ENCODE data around the gene INF2.

GRCh38 chr14:104661086-104661485 lies 28.3 kb upstream of the INF2 start:
- TF ChIP-seq TAF1 (IDR thresholded peaks at IDR 0.05; ENCODE audit: low read depth) (no peak), EP300 (IDR thresholded peaks at IDR 0.05; ENCODE audit: borderline replicate concordance) (no peak), CEBPB (IDR thresholded peaks at IDR 0.05) (no peak), ZBTB7A (IDR thresholded peaks at IDR 0.05; ENCODE audit: low read depth) (no peak), NFIC (IDR thresholded peaks at IDR 0.05) (no peak), YY1 (IDR thresholded peaks at IDR 0.05; ENCODE audit: low read depth) (no peak), USF1 (IDR thresholded peaks at IDR 0.05) (no peak), RAD21 (IDR thresholded peaks at IDR 0.05; ENCODE audit: low read depth) (no peak), CREB1 (IDR thresholded peaks at IDR 0.05; ENCODE audit: low read depth) (no peak)
- TF ChIP-seq, protein P1, sequence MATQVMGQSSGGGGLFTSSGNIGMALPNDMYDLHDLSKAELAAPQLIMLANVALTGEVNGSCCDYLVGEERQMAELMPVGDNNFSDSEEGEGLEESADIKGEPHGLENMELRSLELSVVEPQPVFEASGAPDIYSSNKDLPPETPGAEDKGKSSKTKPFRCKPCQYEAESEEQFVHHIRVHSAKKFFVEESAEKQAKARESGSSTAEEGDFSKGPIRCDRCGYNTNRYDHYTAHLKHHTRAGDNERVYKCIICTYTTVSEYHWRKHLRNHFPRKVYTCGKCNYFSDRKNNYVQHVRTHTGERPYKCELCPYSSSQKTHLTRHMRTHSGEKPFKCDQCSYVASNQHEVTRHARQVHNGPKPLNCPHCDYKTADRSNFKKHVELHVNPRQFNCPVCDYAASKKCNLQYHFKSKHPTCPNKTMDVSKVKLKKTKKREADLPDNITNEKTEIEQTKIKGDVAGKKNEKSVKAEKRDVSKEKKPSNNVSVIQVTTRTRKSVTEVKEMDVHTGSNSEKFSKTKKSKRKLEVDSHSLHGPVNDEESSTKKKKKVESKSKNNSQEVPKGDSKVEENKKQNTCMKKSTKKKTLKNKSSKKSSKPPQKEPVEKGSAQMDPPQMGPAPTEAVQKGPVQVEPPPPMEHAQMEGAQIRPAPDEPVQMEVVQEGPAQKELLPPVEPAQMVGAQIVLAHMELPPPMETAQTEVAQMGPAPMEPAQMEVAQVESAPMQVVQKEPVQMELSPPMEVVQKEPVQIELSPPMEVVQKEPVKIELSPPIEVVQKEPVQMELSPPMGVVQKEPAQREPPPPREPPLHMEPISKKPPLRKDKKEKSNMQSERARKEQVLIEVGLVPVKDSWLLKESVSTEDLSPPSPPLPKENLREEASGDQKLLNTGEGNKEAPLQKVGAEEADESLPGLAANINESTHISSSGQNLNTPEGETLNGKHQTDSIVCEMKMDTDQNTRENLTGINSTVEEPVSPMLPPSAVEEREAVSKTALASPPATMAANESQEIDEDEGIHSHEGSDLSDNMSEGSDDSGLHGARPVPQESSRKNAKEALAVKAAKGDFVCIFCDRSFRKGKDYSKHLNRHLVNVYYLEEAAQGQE (IDR thresholded peaks at IDR 0.05; ENCODE audit: low read depth): no peak

All from Ishikawa (cell line).